Neural cell (in vitro differentiated cells): ENCODE data around the gene PHACTR3.

Source experiments
- EP300 ChIP-seq: fragments of 450-650 bp; conservative IDR thresholded peaks from 2 replicates; pipeline ENCODE4 v1.6.1; 2014; ENCODE audit warnings: antibody characterized with exemption, mild to moderate bottlenecking, moderate library complexity; ENCODE audit not compliant: poor library complexity, severe bottlenecking
- TAF1 ChIP-seq: IDR thresholded peaks from 2 replicates; pipeline ENCODE4 v1.6.1; 2012; ENCODE audit warnings: low read depth
- TF ChIP-seq, protein P1 (sequence below): fragments of 450-650 bp; IDR thresholded peaks from 2 replicates; pipeline ENCODE4 v1.5.1; 2014; ENCODE audit warnings: antibody characterized with exemption, mild to moderate bottlenecking, moderate library complexity; ENCODE audit not compliant: poor library complexity, severe bottlenecking

DNA sequence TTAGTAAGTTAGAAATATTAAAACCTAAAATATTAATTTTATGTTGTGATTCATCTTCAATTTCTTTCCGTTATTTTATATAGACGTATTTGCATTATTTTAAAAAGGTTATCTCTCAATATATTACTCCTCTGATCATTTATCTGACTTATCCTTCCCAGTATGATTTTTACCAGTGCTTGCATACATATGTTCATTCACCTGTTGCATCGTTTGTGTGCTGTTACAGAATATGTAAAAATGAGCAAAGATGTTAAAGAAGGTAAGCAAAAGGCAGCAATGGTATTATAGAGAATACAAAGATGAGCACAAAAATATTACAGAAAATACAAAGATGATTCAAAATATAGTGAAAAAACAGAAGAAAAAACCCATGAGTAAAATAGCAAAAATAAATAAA lies 280.2 kb downstream of the PHACTR3 start:
- TF ChIP-seq, protein P1, sequence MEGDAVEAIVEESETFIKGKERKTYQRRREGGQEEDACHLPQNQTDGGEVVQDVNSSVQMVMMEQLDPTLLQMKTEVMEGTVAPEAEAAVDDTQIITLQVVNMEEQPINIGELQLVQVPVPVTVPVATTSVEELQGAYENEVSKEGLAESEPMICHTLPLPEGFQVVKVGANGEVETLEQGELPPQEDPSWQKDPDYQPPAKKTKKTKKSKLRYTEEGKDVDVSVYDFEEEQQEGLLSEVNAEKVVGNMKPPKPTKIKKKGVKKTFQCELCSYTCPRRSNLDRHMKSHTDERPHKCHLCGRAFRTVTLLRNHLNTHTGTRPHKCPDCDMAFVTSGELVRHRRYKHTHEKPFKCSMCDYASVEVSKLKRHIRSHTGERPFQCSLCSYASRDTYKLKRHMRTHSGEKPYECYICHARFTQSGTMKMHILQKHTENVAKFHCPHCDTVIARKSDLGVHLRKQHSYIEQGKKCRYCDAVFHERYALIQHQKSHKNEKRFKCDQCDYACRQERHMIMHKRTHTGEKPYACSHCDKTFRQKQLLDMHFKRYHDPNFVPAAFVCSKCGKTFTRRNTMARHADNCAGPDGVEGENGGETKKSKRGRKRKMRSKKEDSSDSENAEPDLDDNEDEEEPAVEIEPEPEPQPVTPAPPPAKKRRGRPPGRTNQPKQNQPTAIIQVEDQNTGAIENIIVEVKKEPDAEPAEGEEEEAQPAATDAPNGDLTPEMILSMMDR = no peak
- no peak for TF ChIP-seq TAF1
- no peak for TF ChIP-seq EP300
